ENCODE results near the gene CAPN9. TPM values are rescaled to one million over a fixed set of nuclear protein-coding genes. Genes with fewer than 3 reads are reported as not detected.

Gene CAPN9
- not detected in 5 replicates for total RNA-seq (2022; extraction: Qiagen RNA extraction; ENCODE audit: low read depth)

GRCh38 chr1:230747127-230747730, at the start of gene CAPN9:
Gene CAPN9 (plus strand): TSS chr1:230747388. CDS start chr1:230747497, 109 bp downstream.

GRCh38 chr1:230713915-230714764, 33.0 kb upstream of the CAPN9 start, which contains the start of gene AGT:
Gene AGT (minus strand): TSS chr1:230714122. CDS start chr1:230710823, 3,299 bp downstream.

Other genes with a start within 250 kb of the CAPN9 start
- 19.3 to 23.2 TPM (median 21.3 TPM) in 5 replicates for gene COG2, start 104.9 kb upstream of the CAPN9 start, total RNA-seq (2022; extraction: Qiagen RNA extraction; ENCODE audit: low read depth)
- gene AGT, start 33.3 kb upstream of the CAPN9 start, total RNA-seq (2022; extraction: Qiagen RNA extraction; ENCODE audit: low read depth), result 0.08 to 0.17 TPM (median 0.14 TPM) in 5 replicates
- 15.8 to 20.4 TPM (median 18.7 TPM) in 5 replicates for gene C1orf198, start 121.1 kb downstream of the CAPN9 start, total RNA-seq (2022; extraction: Qiagen RNA extraction; ENCODE audit: low read depth)
- 8.3 to 11.4 TPM (median 9.8 TPM) in 5 replicates for gene TTC13, start 231.5 kb downstream of the CAPN9 start, total RNA-seq (2022; extraction: Qiagen RNA extraction; ENCODE audit: low read depth)
- gene ARV1, start 231.7 kb downstream of the CAPN9 start, total RNA-seq (2022; extraction: Qiagen RNA extraction; ENCODE audit: low read depth), result 23.6 to 26.4 TPM (median 25.5 TPM) in 5 replicates